HepG2 (cell line): Measurements from ENCODE around the gene RSPH9. TPM values are rescaled to one million over a fixed set of nuclear protein-coding genes. Genes with fewer than 3 reads are reported as not detected.
A peak's percentile ranks its signal among the peaks of the same experiment; 100 is the strongest.

Source experiments
- CAMTA2 ChIP-seq: sonication (generic); formaldehyde crosslinking; IDR thresholded peaks from 2 replicates; pipeline ENCODE4 v1.4.0; 2020; ENCODE audit warnings: mild to moderate bottlenecking, missing genetic modification reagents, borderline replicate concordance
- CHCHD3 ChIP-seq: sonication (generic); formaldehyde crosslinking; IDR thresholded peaks from 2 replicates; pipeline ENCODE4 v1.8.0; 2022; ENCODE audit warnings: mild to moderate bottlenecking, missing genetic modification reagents, moderate library complexity
- HDAC6 ChIP-seq: fragments of 200-600 bp; sonication (generic); IDR thresholded peaks from 2 replicates; pipeline ENCODE4 v1.7.0; 2017; ENCODE audit warnings: mild to moderate bottlenecking, antibody characterized with exemption, low read length, low read depth
- HOXA7 ChIP-seq: sonication (generic); formaldehyde crosslinking; IDR thresholded peaks from 2 replicates; pipeline ENCODE4 v1.8.1; 2022; ENCODE audit warnings: mild to moderate bottlenecking, missing genetic modification reagents, moderate library complexity
- HOXD1 ChIP-seq: sonication (generic); formaldehyde crosslinking; IDR thresholded peaks from 2 replicates; pipeline ENCODE4 v1.5.0; 2020; ENCODE audit warnings: missing genetic modification reagents
- NR2C2 ChIP-seq: sonication (generic); formaldehyde crosslinking; IDR thresholded peaks from 2 replicates; pipeline ENCODE4 v1.4.0; 2020; ENCODE audit warnings: missing genetic modification reagents, mild to moderate bottlenecking, moderate library complexity, borderline replicate concordance
- RBAK ChIP-seq: sonication (generic); formaldehyde crosslinking; IDR thresholded peaks from 2 replicates; pipeline ENCODE4 v1.5.1; 2020; ENCODE audit warnings: mild to moderate bottlenecking, missing genetic modification reagents
- XRCC5 ChIP-seq: fragments of 200-400 bp; formaldehyde crosslinking; optimal IDR thresholded peaks from 2 replicates; pipeline ENCODE3; 2017; ENCODE audit warnings: mild to moderate bottlenecking, low read length
- ZC3H13 ChIP-seq: sonication (generic); formaldehyde crosslinking; IDR thresholded peaks from 2 replicates; pipeline ENCODE4 v1.8.1; 2023; ENCODE audit warnings: mild to moderate bottlenecking, missing genetic modification reagents, moderate library complexity
- ZFP1 ChIP-seq: IDR thresholded peaks from 2 replicates; pipeline ENCODE4 v1.6.1; 2016
- ZNF768 ChIP-seq: sonication (generic); formaldehyde crosslinking; IDR thresholded peaks from 2 replicates; pipeline ENCODE4 v1.4.0; 2020; ENCODE audit warnings: missing genetic modification reagents
- ZNF891 ChIP-seq: sonication (generic); formaldehyde crosslinking; IDR thresholded peaks from 2 replicates; pipeline ENCODE4 v1.5.0; 2020; ENCODE audit warnings: mild to moderate bottlenecking, missing genetic modification reagents
- polyA plus RNA-seq, 8 experiments: library from polyadenylated mRNA; depleted of rRNA in 3 of 8; stranded (reverse) in 7 of 8; unstranded in 1 of 8; fragments of >200 nt; fragmentation: Illumina TruSeq in 4 of 8; extraction: Trizol in 4 of 8; gene quantifications; 2 replicates each; pipeline versions ENCODE4 v1.2.1 to v1.2.3, GENCODE V29; 2011 to 2016; ENCODE audit warnings: low read depth in 4 of 8, missing spikeins in 1 of 8, mixed read lengths in 1 of 8; ENCODE audit not compliant: insufficient read depth in 1 of 8
- total RNA-seq, 5 experiments: library from RNA; depleted of rRNA; stranded (reverse); fragments of >200 nt; fragmentation: Illumina TruSeq; extraction: Trizol; gene quantifications; 2 replicates each; pipeline ENCODE4 v1.2.3, GENCODE V29; 2016; ENCODE audit warnings: low read depth in 1 of 5
- TF ChIP-seq, protein P1 (sequence below): sonication (generic); formaldehyde crosslinking; IDR thresholded peaks from 2 replicates; pipeline ENCODE4 v1.4.0; 2020; ENCODE audit warnings: missing genetic modification reagents, borderline replicate concordance
- TF ChIP-seq, protein P2 (sequence below): sonication (generic); formaldehyde crosslinking; IDR thresholded peaks from 2 replicates; pipeline ENCODE4 v1.4.0; 2020; ENCODE audit warnings: missing genetic modification reagents
- TF ChIP-seq, protein P3 (sequence below): sonication (generic); formaldehyde crosslinking; IDR thresholded peaks from 2 replicates; pipeline ENCODE4 v1.8.1; 2023; ENCODE audit warnings: missing genetic modification reagents, mild to moderate bottlenecking, borderline replicate concordance
- TF ChIP-seq, protein P4 (sequence below): sonication (generic); formaldehyde crosslinking; IDR thresholded peaks from 2 replicates; pipeline ENCODE4 v1.4.0; 2020; ENCODE audit warnings: missing genetic modification reagents, low read depth, mild to moderate bottlenecking, borderline replicate concordance
- TF ChIP-seq, protein P5 (sequence below): sonication (generic); formaldehyde crosslinking; IDR thresholded peaks from 2 replicates; pipeline ENCODE4 v1.9.0; 2022; ENCODE audit warnings: missing genetic modification reagents, mild to moderate bottlenecking, borderline replicate concordance
- TF ChIP-seq, protein P6 (sequence below): sonication (generic); formaldehyde crosslinking; IDR thresholded peaks from 2 replicates; pipeline ENCODE4 v1.8.0; 2022; ENCODE audit warnings: missing genetic modification reagents, mild to moderate bottlenecking, borderline replicate concordance
- TF ChIP-seq, protein P7 (sequence below): IDR thresholded peaks from 2 replicates; pipeline ENCODE4 v1.6.1; 2012; ENCODE audit warnings: inconsistent platforms

Gene RSPH9
- total and polyA plus RNA-seq, 2 of the 13 experiments (the other 11 are each of a cell fraction or from before 2014, with no cell fraction given) = 0.04 TPM; not detected in 1

DNA sequence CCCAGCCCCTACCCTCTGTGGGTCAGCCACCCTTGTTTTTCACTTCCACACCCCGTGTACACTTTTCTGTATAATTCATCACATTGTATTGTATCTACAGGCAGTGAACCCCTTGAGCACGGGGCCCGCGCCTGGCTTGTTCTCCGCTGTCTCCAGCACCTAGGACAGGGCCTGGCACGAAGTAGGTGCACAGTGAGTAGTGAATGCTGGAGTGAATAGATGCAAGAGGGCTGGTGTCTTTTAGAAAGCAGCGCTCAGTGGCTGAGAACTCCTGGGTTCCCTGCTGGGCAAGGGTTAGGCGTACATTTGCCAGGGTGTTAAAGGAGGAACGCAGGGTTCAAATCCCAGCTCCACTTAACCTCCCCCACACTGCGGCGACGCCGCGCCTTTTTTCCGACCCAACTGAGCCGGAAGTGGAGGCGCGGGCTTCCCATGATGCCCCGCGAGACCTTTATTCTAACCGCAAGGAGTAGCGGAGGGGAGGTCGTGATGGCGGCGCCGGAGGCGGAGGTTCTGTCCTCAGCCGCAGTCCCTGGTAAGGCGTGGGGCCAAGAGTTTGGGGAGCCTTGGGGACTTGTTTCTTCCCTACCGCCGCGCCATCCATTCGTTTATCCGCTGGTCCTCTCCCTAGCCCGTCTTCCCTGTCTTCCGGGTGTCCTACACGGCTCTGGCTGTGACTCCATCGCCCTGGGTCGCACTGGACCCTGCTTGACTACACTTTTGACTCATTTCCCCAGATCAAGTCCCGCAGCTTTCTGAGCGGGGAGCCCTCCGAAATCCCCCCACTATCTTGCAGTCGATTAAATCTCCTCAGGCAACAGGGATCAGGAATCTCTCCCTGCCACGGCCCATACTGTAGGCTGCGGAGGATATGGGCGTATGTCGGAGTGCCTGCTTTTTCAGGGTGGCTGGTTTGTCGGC is 9.2 kb upstream of the RSPH9 start, which contains the start of gene MAD2L1BP (continued):
- TF ChIP-seq, protein P1, sequence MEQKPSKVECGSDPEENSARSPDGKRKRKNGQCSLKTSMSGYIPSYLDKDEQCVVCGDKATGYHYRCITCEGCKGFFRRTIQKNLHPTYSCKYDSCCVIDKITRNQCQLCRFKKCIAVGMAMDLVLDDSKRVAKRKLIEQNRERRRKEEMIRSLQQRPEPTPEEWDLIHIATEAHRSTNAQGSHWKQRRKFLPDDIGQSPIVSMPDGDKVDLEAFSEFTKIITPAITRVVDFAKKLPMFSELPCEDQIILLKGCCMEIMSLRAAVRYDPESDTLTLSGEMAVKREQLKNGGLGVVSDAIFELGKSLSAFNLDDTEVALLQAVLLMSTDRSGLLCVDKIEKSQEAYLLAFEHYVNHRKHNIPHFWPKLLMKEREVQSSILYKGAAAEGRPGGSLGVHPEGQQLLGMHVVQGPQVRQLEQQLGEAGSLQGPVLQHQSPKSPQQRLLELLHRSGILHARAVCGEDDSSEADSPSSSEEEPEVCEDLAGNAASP (CRISPR knock-in tag) = peak; percentile 67; the same call in 1 of the 2 replicates
- TF ChIP-seq, protein P2, sequence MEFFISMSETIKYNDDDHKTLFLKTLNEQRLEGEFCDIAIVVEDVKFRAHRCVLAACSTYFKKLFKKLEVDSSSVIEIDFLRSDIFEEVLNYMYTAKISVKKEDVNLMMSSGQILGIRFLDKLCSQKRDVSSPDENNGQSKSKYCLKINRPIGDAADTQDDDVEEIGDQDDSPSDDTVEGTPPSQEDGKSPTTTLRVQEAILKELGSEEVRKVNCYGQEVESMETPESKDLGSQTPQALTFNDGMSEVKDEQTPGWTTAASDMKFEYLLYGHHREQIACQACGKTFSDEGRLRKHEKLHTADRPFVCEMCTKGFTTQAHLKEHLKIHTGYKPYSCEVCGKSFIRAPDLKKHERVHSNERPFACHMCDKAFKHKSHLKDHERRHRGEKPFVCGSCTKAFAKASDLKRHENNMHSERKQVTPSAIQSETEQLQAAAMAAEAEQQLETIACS = peak; percentile 32; the same call in 1 of the 2 replicates
- TF ChIP-seq, protein P3, sequence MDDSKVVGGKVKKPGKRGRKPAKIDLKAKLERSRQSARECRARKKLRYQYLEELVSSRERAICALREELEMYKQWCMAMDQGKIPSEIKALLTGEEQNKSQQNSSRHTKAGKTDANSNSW (CRISPR knock-in tag) = no peak; the same call in 1 of the 2 replicates
- TF ChIP-seq CAMTA2 (no peak), ZC3H13 (CRISPR knock-in tag) (peak; percentile 52; the same call in 1 of the 2 replicates), ZFP1 (CRISPR knock-in tag) (peak; percentile 62; the same call in 1 of the 2 replicates), HOXA7 (no peak), HOXD1 (CRISPR knock-in tag) (peak; percentile 22; the same call in 1 of the 2 replicates), ZNF891 (CRISPR knock-in tag) (peak; percentile 89), NR2C2 (peak; percentile 83), ZNF768 (CRISPR knock-in tag) (peak; percentile 60), HDAC6 (no peak), RBAK (CRISPR knock-in tag) (no peak), XRCC5 (peak; percentile 94), CHCHD3 (CRISPR knock-in tag) (no peak)
- TF ChIP-seq, protein P4, sequence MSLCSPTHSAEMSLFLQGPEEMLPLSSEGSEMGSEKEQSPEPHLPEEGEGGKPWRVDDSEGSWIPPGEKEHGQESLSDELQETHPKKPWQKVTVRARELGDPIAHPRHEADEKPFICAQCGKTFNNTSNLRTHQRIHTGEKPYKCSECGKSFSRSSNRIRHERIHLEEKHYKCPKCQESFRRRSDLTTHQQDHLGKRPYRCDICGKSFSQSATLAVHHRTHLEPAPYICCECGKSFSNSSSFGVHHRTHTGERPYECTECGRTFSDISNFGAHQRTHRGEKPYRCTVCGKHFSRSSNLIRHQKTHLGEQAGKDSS (CRISPR knock-in tag) = no peak; the same call in 1 of the 2 replicates
- TF ChIP-seq, protein P5, sequence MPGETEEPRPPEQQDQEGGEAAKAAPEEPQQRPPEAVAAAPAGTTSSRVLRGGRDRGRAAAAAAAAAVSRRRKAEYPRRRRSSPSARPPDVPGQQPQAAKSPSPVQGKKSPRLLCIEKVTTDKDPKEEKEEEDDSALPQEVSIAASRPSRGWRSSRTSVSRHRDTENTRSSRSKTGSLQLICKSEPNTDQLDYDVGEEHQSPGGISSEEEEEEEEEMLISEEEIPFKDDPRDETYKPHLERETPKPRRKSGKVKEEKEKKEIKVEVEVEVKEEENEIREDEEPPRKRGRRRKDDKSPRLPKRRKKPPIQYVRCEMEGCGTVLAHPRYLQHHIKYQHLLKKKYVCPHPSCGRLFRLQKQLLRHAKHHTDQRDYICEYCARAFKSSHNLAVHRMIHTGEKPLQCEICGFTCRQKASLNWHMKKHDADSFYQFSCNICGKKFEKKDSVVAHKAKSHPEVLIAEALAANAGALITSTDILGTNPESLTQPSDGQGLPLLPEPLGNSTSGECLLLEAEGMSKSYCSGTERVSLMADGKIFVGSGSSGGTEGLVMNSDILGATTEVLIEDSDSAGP = peak; percentile 96
- TF ChIP-seq, protein P6, sequence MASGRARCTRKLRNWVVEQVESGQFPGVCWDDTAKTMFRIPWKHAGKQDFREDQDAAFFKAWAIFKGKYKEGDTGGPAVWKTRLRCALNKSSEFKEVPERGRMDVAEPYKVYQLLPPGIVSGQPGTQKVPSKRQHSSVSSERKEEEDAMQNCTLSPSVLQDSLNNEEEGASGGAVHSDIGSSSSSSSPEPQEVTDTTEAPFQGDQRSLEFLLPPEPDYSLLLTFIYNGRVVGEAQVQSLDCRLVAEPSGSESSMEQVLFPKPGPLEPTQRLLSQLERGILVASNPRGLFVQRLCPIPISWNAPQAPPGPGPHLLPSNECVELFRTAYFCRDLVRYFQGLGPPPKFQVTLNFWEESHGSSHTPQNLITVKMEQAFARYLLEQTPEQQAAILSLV (CRISPR knock-in tag) = peak; percentile 94
- TF ChIP-seq, protein P7, sequence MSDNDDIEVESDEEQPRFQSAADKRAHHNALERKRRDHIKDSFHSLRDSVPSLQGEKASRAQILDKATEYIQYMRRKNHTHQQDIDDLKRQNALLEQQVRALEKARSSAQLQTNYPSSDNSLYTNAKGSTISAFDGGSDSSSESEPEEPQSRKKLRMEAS = peak; percentile 93
